Astrocyte of the spinal cord (primary cell): ENCODE measurements around the gene CARHSP1.
"Not testable (repeated sequence)": the region's sequence is repeated elsewhere in the genome, so short reads cannot be mapped to it uniquely, and the experiment has no call there.

Experiments used
- DNase-seq: peaks from one replicate; pipeline ENCODE4 v3.0.0; 2011; ENCODE audit warnings: low read depth, low spot score
- H3K4me3 ChIP-seq: 2 replicates; pipeline ENCODE4 v1.5.1; 2011; ENCODE audit warnings: low read depth, mild to moderate bottlenecking, low read length, moderate library complexity
- in situ Hi-C: cut with HindIII; loops from 2 replicates; pipeline ENCODE4 v1.10.0; 2017; ENCODE audit warnings: low sequenced_read_pairs
- TF ChIP-seq, protein P1 (sequence below): IDR thresholded peaks from 2 replicates; pipeline ENCODE4 v1.5.1; 2012; ENCODE audit warnings: low read depth, mild to moderate bottlenecking, low read length, inconsistent platforms

Gene CARHSP1

DNA sequence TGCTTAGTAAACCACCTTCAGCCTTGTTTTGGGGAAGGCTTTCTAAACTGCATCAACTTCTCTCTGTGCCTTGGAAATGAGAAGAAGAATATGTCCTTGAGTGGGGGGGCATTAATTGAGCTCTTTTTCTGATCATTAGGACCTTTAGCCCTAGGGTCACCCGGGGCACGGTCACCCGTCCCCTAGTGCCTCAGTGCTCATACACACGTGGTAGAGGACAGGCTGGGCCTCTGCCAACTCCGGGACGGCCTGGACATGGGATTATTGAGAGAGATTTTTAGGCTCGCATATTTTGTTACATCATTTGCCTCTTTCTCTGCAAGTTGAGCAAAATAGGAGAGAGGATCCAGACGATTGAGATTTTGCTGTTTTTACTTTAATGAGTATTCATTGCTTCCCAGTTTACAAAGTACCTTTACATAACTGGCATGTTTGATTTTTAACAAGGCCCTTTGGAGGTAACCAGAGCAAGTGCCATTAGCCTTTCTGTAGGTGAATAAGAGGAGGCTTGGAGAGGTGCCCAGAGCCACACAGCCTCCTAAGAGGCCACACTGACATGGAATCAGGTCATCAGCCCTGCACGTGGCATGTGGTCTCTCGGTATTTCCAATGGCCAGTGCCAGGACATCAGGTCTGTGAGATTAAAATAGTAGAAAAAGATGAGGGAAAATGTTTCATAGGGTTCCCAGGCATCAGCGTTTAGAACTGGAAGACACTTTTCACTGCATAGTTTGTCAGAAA, 60.0 kb downstream of the CARHSP1 start:
- TF ChIP-seq, protein P1, sequence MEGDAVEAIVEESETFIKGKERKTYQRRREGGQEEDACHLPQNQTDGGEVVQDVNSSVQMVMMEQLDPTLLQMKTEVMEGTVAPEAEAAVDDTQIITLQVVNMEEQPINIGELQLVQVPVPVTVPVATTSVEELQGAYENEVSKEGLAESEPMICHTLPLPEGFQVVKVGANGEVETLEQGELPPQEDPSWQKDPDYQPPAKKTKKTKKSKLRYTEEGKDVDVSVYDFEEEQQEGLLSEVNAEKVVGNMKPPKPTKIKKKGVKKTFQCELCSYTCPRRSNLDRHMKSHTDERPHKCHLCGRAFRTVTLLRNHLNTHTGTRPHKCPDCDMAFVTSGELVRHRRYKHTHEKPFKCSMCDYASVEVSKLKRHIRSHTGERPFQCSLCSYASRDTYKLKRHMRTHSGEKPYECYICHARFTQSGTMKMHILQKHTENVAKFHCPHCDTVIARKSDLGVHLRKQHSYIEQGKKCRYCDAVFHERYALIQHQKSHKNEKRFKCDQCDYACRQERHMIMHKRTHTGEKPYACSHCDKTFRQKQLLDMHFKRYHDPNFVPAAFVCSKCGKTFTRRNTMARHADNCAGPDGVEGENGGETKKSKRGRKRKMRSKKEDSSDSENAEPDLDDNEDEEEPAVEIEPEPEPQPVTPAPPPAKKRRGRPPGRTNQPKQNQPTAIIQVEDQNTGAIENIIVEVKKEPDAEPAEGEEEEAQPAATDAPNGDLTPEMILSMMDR: no peak
- in situ Hi-C loops: no loop called here
- DNase-seq: no peak
- H3K4me3 ChIP-seq: no peak overlapping the region

DNA sequence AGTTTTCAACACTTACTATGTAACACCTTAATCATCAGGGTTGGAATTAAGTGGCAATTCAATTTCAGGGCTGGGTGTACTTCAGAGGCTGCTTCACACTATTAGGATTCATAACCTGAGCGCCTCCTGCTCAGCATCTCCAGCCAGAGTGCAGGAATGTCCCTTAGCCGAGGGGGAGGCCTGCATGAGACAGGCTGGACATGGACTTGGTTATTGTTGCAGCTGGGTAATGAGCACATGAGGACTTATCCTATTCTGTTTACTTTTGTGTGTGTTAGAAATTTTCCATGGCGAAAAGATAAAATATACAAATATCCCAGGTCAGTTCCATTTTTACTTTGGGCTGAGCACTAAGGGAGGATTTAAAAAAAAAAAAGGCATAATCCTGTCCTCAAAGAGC, 60.8 kb downstream of the CARHSP1 start:
- in situ Hi-C loops: no loop called here
- TF ChIP-seq, protein P1: no peak
- DNase-seq: no peak
- H3K4me3 ChIP-seq: no peak overlapping the region

DNA sequence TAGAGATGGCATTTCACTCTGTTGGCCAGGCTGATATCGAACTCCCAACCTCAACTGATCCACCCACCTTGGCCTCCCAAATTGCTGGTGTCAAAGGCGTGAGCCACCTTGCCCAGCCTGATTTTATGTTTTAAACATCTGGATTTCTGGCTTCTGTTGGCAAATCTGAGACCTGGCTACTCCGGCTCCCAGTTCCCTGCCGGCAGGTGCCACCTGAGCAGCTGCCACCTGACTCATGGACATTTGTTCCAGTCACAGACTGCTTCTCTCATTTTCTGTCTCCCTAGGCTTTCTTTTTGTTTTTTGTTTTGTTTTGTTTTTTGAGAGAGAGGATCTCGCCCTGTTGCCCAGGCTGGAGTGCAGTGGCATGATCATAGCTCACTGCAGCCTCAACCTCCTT, 61.6 kb downstream of the CARHSP1 start:
- TF ChIP-seq, protein P1: no peak
- in situ Hi-C loops: no loop called here
- no peak for DNase-seq
- H3K4me3 ChIP-seq: no peak overlapping the region

DNA sequence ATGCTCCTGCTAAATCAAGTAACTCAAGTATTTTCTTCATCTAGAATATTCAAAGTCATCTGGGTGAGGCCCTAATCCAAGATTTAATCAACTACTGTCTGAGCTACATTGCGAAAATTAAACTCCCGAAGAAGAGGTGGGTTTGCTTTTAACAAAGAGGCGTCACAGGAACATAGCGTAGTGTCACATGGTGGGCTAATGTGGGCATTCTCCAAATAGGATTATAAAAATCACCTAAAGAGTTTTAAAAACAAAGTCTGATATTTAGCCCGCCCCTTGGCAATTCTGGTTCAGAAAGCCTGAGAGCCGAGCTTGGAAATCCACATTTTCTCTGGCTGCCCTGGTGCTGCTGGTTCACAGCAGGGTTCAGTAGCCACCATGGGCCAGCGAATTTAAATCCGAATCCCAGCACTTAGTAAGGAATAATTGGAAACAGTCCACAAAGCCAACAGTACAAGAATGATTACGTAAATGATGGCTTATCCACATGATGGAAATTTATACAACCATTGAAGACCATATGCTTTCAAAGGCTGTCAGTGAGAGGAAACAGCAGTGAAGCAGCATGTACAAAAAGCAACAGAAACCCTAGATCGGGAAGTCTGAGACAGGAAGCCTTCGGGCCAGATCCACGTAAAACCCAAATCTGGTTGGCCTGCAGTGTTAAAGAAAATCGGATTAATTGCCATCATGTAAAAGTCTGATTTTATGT, 62.4 kb downstream of the CARHSP1 start:
- in situ Hi-C loops: no loop called here
- no peak overlapping the region for H3K4me3 ChIP-seq
- DNase-seq: no peak
- TF ChIP-seq, protein P1: no peak

DNA sequence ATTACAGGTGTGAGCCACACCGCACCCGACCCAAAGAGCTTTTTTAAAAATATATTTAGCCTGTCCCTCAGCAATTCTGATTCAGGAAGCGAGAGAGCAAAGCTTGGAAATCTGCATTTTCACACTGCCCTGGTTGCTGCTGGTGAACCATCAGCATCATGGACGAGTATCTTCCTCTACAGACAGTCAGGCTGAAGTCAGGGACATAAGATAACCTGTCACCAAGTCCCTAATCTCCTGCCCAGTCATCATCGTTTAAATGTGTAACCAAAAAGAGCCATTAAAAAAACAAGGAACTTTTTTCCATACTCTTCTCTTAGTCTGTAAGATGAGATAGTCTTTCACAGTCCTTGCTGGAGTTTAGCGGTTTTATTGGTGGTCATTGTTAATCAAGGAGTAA, 64.5 kb downstream of the CARHSP1 start:
- TF ChIP-seq, protein P1: no peak
- in situ Hi-C loops: no loop called here
- H3K4me3 ChIP-seq: no peak overlapping the region
- no peak for DNase-seq

DNA sequence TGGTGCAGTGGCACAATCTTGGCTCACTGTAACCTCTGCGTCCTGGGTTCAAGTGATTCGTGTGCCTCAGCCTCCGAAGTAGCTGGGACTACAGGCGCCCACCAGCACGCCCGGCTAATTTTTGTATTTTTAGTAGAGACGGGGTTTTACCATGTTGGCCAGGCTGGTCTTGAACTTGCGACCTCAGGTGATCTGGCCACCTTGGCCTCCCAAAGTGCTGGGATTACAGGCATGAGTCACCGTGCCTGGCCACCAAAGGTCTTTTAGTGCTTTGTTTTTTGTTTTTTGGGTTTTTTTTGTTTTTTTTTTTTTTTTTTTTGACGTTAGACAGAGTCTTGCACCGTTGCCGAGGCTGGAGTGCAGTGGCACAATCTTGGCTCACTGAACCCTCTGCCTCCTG, 65.1 kb downstream of the CARHSP1 start:
- in situ Hi-C loops, H3K4me3 ChIP-seq, DNase-seq: not testable (repeated sequence)
